NB4 (cell line): Measurements from ENCODE around the gene MYADML2.

Experiments used
- MYC ChIP-seq: IDR thresholded peaks from 2 replicates; pipeline ENCODE4 v1.6.1; 2011; ENCODE audit warnings: low read depth, low read length
- POLR2A ChIP-seq: IDR thresholded peaks from 2 replicates; pipeline ENCODE4 v1.6.1; 2011; ENCODE audit warnings: mild to moderate bottlenecking; ENCODE audit not compliant: insufficient read length; ENCODE audit errors: extremely low read depth
- TF ChIP-seq, protein P1 (sequence below): IDR thresholded peaks from one replicate; pipeline ENCODE4 v1.5.1; 2012; ENCODE audit warnings: low read depth, low read length
- TF ChIP-seq, protein P2 (sequence below): IDR thresholded peaks from 2 replicates; pipeline ENCODE4 v1.6.1; 2011; ENCODE audit warnings: low read depth, low read length

GRCh38 chr17:81983011-81983638 lies 36.1 kb upstream of the MYADML2 start:
- TF ChIP-seq, protein P1, sequence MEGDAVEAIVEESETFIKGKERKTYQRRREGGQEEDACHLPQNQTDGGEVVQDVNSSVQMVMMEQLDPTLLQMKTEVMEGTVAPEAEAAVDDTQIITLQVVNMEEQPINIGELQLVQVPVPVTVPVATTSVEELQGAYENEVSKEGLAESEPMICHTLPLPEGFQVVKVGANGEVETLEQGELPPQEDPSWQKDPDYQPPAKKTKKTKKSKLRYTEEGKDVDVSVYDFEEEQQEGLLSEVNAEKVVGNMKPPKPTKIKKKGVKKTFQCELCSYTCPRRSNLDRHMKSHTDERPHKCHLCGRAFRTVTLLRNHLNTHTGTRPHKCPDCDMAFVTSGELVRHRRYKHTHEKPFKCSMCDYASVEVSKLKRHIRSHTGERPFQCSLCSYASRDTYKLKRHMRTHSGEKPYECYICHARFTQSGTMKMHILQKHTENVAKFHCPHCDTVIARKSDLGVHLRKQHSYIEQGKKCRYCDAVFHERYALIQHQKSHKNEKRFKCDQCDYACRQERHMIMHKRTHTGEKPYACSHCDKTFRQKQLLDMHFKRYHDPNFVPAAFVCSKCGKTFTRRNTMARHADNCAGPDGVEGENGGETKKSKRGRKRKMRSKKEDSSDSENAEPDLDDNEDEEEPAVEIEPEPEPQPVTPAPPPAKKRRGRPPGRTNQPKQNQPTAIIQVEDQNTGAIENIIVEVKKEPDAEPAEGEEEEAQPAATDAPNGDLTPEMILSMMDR = no peak
- no peak for TF ChIP-seq POLR2A
- TF ChIP-seq, protein P2, sequence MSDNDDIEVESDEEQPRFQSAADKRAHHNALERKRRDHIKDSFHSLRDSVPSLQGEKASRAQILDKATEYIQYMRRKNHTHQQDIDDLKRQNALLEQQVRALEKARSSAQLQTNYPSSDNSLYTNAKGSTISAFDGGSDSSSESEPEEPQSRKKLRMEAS = no peak
- TF ChIP-seq MYC = no peak
